GM19239 (cell line): Measurements from ENCODE around the gene PROZ.

ENCODE experiments used
- DNase-seq: peaks from one replicate; pipeline ENCODE4 v3.0.0; 2011; ENCODE audit warnings: low spot score; ENCODE audit not compliant: insufficient read length
- FAIRE-seq: peaks from 2 replicates; lab custom pipeline; 2011; peaks lifted over from hg19 to GRCh38; lab: Jason Lieb, UNC

The PROZ gene

GRCh38 chr13:113220141-113220598 is 61.7 kb downstream of the PROZ start:
- FAIRE-seq (no peak), DNase-seq (no peak)

GRCh38 chr13:113220877-113221276 is 62.4 kb downstream of the PROZ start:
- DNase-seq (no peak), FAIRE-seq (no peak)
